Measurements from ENCODE around the gene TMEM72. TPM values are rescaled to one million over a fixed set of nuclear protein-coding genes. Genes with fewer than 3 reads are reported as not detected.

TMEM72 gene
- polyA plus RNA-seq, 1 experiment: not detected

DNA sequence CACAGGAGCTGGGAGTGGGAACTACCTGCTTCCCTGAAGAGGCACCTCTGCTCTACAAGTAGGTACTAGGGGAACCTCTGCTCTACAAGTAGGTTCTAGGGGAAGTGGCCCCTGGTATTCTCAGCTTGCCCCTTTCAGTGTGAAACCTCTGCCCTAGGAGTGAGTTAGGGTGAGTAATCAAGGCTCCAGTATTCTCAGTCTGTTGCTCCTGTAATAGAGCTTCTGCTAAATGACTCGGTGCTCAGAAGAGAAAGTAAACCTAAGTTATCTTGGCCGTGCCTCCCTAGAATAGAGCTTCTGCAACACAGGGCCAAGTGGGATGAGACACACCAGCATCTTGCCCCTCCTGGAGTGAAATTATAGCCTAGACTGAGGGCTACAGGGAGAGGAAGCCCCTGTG, 35.1 kb downstream of the TMEM72 start:
- H3K27me3 ChIP-seq (ENCODE audit: control insufficient read depth, insufficient read depth, low read length): no peaks in the 10 kb centered on the region
- DNase-seq (ENCODE audit: low read depth): no peak
- POLR2A ChIA-PET: no interaction called here
- TF ChIP-seq CTCF (IDR thresholded peaks at IDR 0.05; ENCODE audit: insufficient read depth, low read depth, low read length): no peak
- H3K36me3 ChIP-seq (ENCODE audit: control insufficient read depth, insufficient read depth, low read length): no peaks in the 10 kb centered on the region
- CTCF ChIA-PET: interaction anchor here (0.9 to 5.3 kb wide), 2 partner anchors 13 kb away, joined by 4 to 24 read pairs; partner anchors contain the start of gene RASSF4
- no peak overlapping the region for H3K4me3 ChIP-seq (ENCODE audit: low read depth, low read length)

GRCh38 chr10:44947371-44948152, 36.4 kb downstream of the TMEM72 start:
- ChIA-PET CTCF (interaction anchor here (5.3 kb wide), 1 partner anchor 15 kb away, joined by 24 read pairs; no protein-coding TSS in a partner anchor), POLR2A (no interaction called here)
- no peak for DNase-seq (ENCODE audit: low read depth)
- TF ChIP-seq CTCF (IDR thresholded peaks at IDR 0.05; ENCODE audit: insufficient read depth, low read depth, low read length): no peak
- Histone ChIP-seq H3K36me3 (ENCODE audit: control insufficient read depth, insufficient read depth, low read length) (no peaks in the 10 kb centered on the region), H3K27me3 (ENCODE audit: control insufficient read depth, insufficient read depth, low read length) (no peaks in the 10 kb centered on the region), H3K4me3 (ENCODE audit: low read depth, low read length) (no peak overlapping the region)

DNA sequence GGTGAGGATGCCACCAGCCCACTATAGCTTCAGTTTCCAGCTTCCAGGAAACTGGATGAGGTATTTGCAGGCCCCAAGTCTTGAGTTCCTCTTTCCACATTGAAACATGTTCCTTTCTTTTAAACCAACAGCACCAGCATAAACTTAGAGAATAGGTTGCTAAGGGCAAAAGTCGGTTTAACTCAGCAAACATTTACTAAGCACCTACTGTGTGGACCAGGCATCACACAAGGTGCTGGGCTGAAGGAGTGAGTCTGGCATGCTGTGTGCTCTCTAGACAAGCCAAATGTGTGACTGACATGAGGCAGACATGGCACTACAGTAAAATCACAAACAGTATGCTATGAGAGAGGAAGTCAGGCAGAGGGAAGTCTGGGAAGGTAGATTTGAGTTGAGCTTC, 37.5 kb downstream of the TMEM72 start:
- H3K36me3 ChIP-seq (ENCODE audit: control insufficient read depth, insufficient read depth, low read length): no peaks in the 10 kb centered on the region
- ChIA-PET CTCF (interaction anchor here (1.5 to 5.3 kb wide), 3 partner anchors 16 to 43 kb away, joined by 4 to 24 read pairs (median 5); no protein-coding TSS in a partner anchor), POLR2A (no interaction called here)
- no peak overlapping the region for H3K4me3 ChIP-seq (ENCODE audit: low read depth, low read length)
- no peak for TF ChIP-seq CTCF (IDR thresholded peaks at IDR 0.05; ENCODE audit: insufficient read depth, low read depth, low read length)
- no peaks in the 10 kb centered on the region for H3K27me3 ChIP-seq (ENCODE audit: control insufficient read depth, insufficient read depth, low read length)
- no peak for DNase-seq (ENCODE audit: low read depth)

DNA sequence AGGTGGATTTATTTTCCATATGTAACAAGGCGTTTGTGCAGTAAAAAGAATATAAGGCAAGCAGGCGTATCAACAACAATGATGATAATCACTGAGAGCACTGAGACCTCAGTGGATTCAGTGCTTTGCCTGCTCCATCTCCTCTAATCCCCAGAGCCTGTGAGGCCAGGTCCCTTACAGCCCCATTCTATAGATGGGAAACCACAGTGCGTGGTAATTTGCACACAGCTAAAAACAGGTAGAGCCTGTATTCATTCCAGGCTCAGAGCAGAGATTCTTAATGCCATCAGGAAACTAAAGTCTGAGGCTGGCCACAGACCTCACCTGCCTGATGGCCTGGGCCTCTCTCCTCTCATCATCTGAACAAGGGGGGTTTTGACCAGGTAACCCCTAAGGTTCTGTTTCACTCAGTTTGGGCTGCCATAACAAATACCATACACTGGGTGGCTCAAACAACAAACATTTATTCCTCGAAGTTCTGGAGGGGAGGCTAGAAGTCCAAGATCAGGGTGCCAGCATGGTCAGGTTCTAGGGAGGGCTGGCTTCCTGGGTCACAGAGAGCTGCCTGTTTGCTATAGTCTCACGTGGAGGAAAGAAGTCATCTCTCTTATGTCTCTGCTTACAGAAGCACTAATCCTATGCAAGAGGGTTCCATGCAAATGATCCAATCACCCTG, 38.1 kb downstream of the TMEM72 start:
- POLR2A ChIA-PET: no interaction called here
- no peaks in the 10 kb centered on the region for H3K27me3 ChIP-seq (ENCODE audit: control insufficient read depth, insufficient read depth, low read length)
- H3K36me3 ChIP-seq (ENCODE audit: control insufficient read depth, insufficient read depth, low read length): no peaks in the 10 kb centered on the region
- CTCF ChIA-PET: interaction anchor here (0.8 to 5.3 kb wide), 5 partner anchors 16 to 43 kb away, joined by 3 to 24 read pairs (median 4); no protein-coding TSS in a partner anchor
- no peak for TF ChIP-seq CTCF (IDR thresholded peaks at IDR 0.05; ENCODE audit: insufficient read depth, low read depth, low read length)
- H3K4me3 ChIP-seq (ENCODE audit: low read depth, low read length): no peak overlapping the region
- no peak for DNase-seq (ENCODE audit: low read depth)

DNA sequence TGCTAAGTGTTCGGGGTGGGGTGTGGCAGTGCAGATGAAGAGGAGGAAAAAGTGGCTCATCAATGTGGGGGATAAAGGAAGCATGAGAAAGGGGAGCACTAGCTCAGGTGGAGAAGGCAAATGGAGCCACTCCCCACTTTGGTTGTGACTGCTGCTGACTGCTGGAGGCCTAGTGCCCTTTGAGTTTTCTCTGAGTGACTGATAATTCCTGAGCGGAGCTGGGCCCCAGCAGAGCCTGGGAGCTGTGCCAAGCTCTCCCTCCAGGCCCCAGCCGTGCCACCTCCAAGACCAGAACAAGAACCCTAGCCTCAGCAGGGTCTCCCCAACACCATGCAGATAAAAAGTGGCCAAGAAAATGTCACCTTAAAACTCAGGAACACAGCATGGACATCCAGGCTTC, 38.8 kb downstream of the TMEM72 start:
- TF ChIP-seq CTCF (IDR thresholded peaks at IDR 0.05; ENCODE audit: insufficient read depth, low read depth, low read length): no peak
- H3K27me3 ChIP-seq (ENCODE audit: control insufficient read depth, insufficient read depth, low read length): no peaks in the 10 kb centered on the region
- POLR2A ChIA-PET: no interaction called here

More for the DNA sequence above, 38.8 kb downstream of the TMEM72 start:
- no peak for DNase-seq (ENCODE audit: low read depth)
- Histone ChIP-seq H3K36me3 (ENCODE audit: control insufficient read depth, insufficient read depth, low read length) (no peaks in the 10 kb centered on the region), H3K4me3 (ENCODE audit: low read depth, low read length) (no peak overlapping the region)
- CTCF ChIA-PET: interaction anchor here (0.7 to 6.0 kb wide), 7 partner anchors 16 to 42 kb away, joined by 3 to 30 read pairs (median 4); no protein-coding TSS in a partner anchor

Measured in BJ (cell line).